Osteoblast (primary cell): ENCODE results near the gene CHST5. TPM values are rescaled to one million over a fixed set of nuclear protein-coding genes. Genes with fewer than 3 reads are reported as not detected.

ENCODE experiments used
- DNase-seq: peaks from one replicate; pipeline ENCODE4 v3.0.0; 2011; ENCODE audit warnings: low spot score, mixed read lengths; ENCODE audit not compliant: insufficient read length; ENCODE audit errors: missing footprints
- H2AFZ ChIP-seq: 2 replicates; pipeline ENCODE4 v1.6.0; 2011; ENCODE audit warnings: mild to moderate bottlenecking, low read length
- H3K27ac ChIP-seq: 2 replicates; pipeline ENCODE4 v1.5.1; 2011; ENCODE audit warnings: mild to moderate bottlenecking, low read depth, low read length, moderate library complexity
- H3K27me3 ChIP-seq: 2 replicates; pipeline ENCODE4 v1.6.0; 2012; ENCODE audit warnings: mild to moderate bottlenecking, control low read depth, inconsistent platforms, low read length, moderate library complexity; ENCODE audit not compliant: insufficient read depth
- H3K36me3 ChIP-seq: 2 replicates; pipeline ENCODE4 v1.5.1; 2011; ENCODE audit warnings: mild to moderate bottlenecking, low read length, control low read depth, moderate library complexity; ENCODE audit not compliant: insufficient read depth
- H3K4me1 ChIP-seq: 2 replicates; pipeline ENCODE4 v1.5.1; 2011; ENCODE audit warnings: mild to moderate bottlenecking, low read length, control low read depth, moderate library complexity; ENCODE audit not compliant: insufficient read depth
- H3K4me2 ChIP-seq: 2 replicates; pipeline ENCODE4 v1.6.0; 2011; ENCODE audit warnings: mild to moderate bottlenecking, low read length; ENCODE audit not compliant: insufficient read depth
- H3K4me3 ChIP-seq: fragments of 200-600 bp; sonication (generic); 3 replicates; pipeline ENCODE4 v1.5.1; 2012; ENCODE audit warnings: mild to moderate bottlenecking, low read length, inconsistent platforms; ENCODE audit not compliant: insufficient read depth
- H3K79me2 ChIP-seq: 2 replicates; pipeline ENCODE4 v1.6.0; 2012; ENCODE audit warnings: mild to moderate bottlenecking, low read length, control low read depth, inconsistent platforms; ENCODE audit not compliant: insufficient read depth
- H3K9me3 ChIP-seq: 2 replicates; pipeline ENCODE4 v1.5.1; 2011; ENCODE audit warnings: low read depth, low read length, control low read depth
- H4K20me1 ChIP-seq: 2 replicates; pipeline ENCODE4 v1.6.0; 2012; ENCODE audit warnings: mild to moderate bottlenecking, low read length, control low read depth; ENCODE audit not compliant: insufficient read depth
- total RNA-seq: library from RNA; depleted of rRNA; stranded (reverse); fragments of >200 nt; gene quantifications from 2 replicates; pipeline ENCODE4 v1.2.3, GENCODE V29; 2012
- TF ChIP-seq, protein P1 (sequence below): IDR thresholded peaks from 2 replicates; pipeline ENCODE4 v1.5.1; 2011; ENCODE audit warnings: mild to moderate bottlenecking, low read depth, low read length, moderate library complexity; ENCODE audit errors: extremely low read depth

The CHST5 gene
- total RNA-seq, 1 donor: not detected

GRCh38 chr16:75514296-75514695 is 21.6 kb downstream of the CHST5 start:
- H3K4me1 ChIP-seq: peaks cover 10% of the 10 kb centered on the region
- TF ChIP-seq, protein P1, sequence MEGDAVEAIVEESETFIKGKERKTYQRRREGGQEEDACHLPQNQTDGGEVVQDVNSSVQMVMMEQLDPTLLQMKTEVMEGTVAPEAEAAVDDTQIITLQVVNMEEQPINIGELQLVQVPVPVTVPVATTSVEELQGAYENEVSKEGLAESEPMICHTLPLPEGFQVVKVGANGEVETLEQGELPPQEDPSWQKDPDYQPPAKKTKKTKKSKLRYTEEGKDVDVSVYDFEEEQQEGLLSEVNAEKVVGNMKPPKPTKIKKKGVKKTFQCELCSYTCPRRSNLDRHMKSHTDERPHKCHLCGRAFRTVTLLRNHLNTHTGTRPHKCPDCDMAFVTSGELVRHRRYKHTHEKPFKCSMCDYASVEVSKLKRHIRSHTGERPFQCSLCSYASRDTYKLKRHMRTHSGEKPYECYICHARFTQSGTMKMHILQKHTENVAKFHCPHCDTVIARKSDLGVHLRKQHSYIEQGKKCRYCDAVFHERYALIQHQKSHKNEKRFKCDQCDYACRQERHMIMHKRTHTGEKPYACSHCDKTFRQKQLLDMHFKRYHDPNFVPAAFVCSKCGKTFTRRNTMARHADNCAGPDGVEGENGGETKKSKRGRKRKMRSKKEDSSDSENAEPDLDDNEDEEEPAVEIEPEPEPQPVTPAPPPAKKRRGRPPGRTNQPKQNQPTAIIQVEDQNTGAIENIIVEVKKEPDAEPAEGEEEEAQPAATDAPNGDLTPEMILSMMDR: no peak
- H3K36me3 ChIP-seq: no peaks in the 10 kb centered on the region
- H4K20me1 ChIP-seq: no peaks in the 10 kb centered on the region
- H3K9me3 ChIP-seq: no peaks in the 10 kb centered on the region
- DNase-seq: no peak
- no peak overlapping the region for H3K27ac ChIP-seq
- H3K27me3 ChIP-seq: no peaks in the 10 kb centered on the region
- H2AFZ ChIP-seq: no peak overlapping the region
- H3K79me2 ChIP-seq: peaks cover 3% of the 10 kb centered on the region
- H3K4me2 ChIP-seq: no peak overlapping the region
- H3K4me3 ChIP-seq: no peak overlapping the region

DNA sequence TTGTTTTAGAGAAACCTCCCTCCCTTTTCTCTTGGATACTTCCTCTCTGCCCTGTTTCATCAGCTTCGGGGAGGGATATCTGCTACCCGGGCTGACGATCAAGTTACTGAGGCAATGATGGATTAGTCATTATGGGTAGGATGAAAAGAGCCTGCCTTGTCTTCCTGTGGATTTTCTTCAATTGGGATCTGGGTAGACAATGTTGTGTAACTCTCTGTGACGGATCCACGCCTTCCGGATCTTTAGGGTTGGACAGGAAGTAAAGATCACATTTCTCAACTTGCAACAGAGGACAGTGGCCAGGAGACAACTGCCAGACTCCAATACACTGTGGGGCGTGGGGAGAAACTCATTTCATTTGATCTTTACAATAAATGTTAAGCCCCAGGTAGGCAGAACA is 29.3 kb downstream of the CHST5 start:
- Histone ChIP-seq H4K20me1 (no peaks in the 10 kb centered on the region), H3K4me1 (peaks cover 16% of the 10 kb centered on the region), H3K36me3 (no peaks in the 10 kb centered on the region), H3K79me2 (no peaks in the 10 kb centered on the region), H3K4me3 (no peak overlapping the region), H3K27me3 (no peaks in the 10 kb centered on the region), H3K9me3 (no peaks in the 10 kb centered on the region), H3K4me2 (peak overlapping the region; percentile 16), H2AFZ (peak overlapping the region; percentile 86), H3K27ac (peak overlapping the region; percentile 68)
- peak; percentile 85 for DNase-seq
- TF ChIP-seq, protein P1: no peak

- no peak for DNase-seq
- H3K4me1 ChIP-seq: peaks cover 16% of the 10 kb centered on the region
- H3K36me3 ChIP-seq: no peaks in the 10 kb centered on the region
- no peaks in the 10 kb centered on the region for H3K79me2 ChIP-seq
- H2AFZ ChIP-seq: peak overlapping the region; percentile 86
- H4K20me1 ChIP-seq: no peaks in the 10 kb centered on the region
- H3K4me2 ChIP-seq: peak overlapping the region; percentile 16
- H3K9me3 ChIP-seq: no peaks in the 10 kb centered on the region
- no peaks in the 10 kb centered on the region for H3K27me3 ChIP-seq
- H3K4me3 ChIP-seq: no peak overlapping the region
- peak overlapping the region; percentile 68 for H3K27ac ChIP-seq
- TF ChIP-seq, protein P1: no peak
Observed at GRCh38 chr16:75506107-75506506, 29.8 kb downstream of the CHST5 start.

- Histone ChIP-seq H2AFZ (no peak overlapping the region), H3K36me3 (no peaks in the 10 kb centered on the region), H4K20me1 (no peaks in the 10 kb centered on the region), H3K4me1 (peaks cover 12% of the 10 kb centered on the region), H3K79me2 (no peaks in the 10 kb centered on the region), H3K27ac (no peak overlapping the region), H3K9me3 (no peaks in the 10 kb centered on the region), H3K27me3 (no peaks in the 10 kb centered on the region), H3K4me2 (no peak overlapping the region), H3K4me3 (no peak overlapping the region)
- DNase-seq: no peak
- TF ChIP-seq, protein P1: no peak
Observed at GRCh38 chr16:75503801-75504200, 32.1 kb downstream of the CHST5 start.
